ENCODE measurements around the gene HSD11B2.

The HSD11B2 gene

GRCh38 chr16:67419502-67419901 lies 11.4 kb upstream of the HSD11B2 start:
- TF ChIP-seq, protein P1, sequence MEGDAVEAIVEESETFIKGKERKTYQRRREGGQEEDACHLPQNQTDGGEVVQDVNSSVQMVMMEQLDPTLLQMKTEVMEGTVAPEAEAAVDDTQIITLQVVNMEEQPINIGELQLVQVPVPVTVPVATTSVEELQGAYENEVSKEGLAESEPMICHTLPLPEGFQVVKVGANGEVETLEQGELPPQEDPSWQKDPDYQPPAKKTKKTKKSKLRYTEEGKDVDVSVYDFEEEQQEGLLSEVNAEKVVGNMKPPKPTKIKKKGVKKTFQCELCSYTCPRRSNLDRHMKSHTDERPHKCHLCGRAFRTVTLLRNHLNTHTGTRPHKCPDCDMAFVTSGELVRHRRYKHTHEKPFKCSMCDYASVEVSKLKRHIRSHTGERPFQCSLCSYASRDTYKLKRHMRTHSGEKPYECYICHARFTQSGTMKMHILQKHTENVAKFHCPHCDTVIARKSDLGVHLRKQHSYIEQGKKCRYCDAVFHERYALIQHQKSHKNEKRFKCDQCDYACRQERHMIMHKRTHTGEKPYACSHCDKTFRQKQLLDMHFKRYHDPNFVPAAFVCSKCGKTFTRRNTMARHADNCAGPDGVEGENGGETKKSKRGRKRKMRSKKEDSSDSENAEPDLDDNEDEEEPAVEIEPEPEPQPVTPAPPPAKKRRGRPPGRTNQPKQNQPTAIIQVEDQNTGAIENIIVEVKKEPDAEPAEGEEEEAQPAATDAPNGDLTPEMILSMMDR (IDR thresholded peaks at IDR 0.05; ENCODE audit: low read depth, low read length), result no peak
- Histone ChIP-seq H3K4me1 (no peaks in the 10 kb centered on the region), H3K27me3 (no peaks in the 10 kb centered on the region)

GRCh38 chr16:67419931-67420330 lies 11.0 kb upstream of the HSD11B2 start:
- DNase-seq, result no peak

More at GRCh38 chr16:67419502-67419901, 11.4 kb upstream of the HSD11B2 start:
- no peaks in the 10 kb centered on the region for H3K9me3 ChIP-seq
- H3K4me3 ChIP-seq (ENCODE audit: low read depth, low read length), result no peak overlapping the region
- no peaks in the 10 kb centered on the region for H3K36me3 ChIP-seq
- no peak for DNase-seq

GRCh38 chr16:67421030-67421429 lies 9.9 kb upstream of the HSD11B2 start:
- H3K4me3 ChIP-seq (ENCODE audit: low read depth, low read length), result no peak overlapping the region
- no peaks in the 10 kb centered on the region for H3K4me1 ChIP-seq
- H3K9me3 ChIP-seq, result no peaks in the 10 kb centered on the region
- TF ChIP-seq, protein P1 (IDR thresholded peaks at IDR 0.05; ENCODE audit: low read depth, low read length), result no peak
- no peaks in the 10 kb centered on the region for H3K36me3 ChIP-seq
- no peak for DNase-seq
- no peaks in the 10 kb centered on the region for H3K27me3 ChIP-seq

More at GRCh38 chr16:67419931-67420330, 11.0 kb upstream of the HSD11B2 start:
- H3K36me3 ChIP-seq, result no peaks in the 10 kb centered on the region
- TF ChIP-seq, protein P1 (IDR thresholded peaks at IDR 0.05; ENCODE audit: low read depth, low read length), result no peak
- H3K27me3 ChIP-seq, result no peaks in the 10 kb centered on the region
- H3K4me1 ChIP-seq, result no peaks in the 10 kb centered on the region
- H3K4me3 ChIP-seq (ENCODE audit: low read depth, low read length), result no peak overlapping the region
- H3K9me3 ChIP-seq, result no peaks in the 10 kb centered on the region

DNA sequence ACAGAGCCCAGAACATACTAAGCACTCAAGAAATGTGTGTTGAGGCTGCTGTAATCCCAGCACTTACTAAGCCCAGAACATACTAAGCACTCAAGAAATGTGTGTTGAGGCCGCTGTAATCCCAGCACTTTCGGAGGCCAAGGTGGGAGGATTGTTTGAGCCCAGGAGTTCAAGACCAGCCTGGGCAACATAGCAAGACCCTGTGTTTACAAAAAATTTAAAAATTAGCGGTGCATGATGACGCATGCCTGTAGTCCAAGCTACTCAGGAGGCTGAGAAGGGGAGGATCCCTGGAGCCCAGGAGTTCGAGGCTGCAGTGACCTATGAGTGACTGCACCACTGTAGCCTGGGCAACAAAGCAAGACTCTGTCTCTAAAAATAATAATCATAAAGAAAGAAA lies 7.9 kb upstream of the HSD11B2 start:
- H3K4me1 ChIP-seq, result no peaks in the 10 kb centered on the region
- H3K9me3 ChIP-seq, result no peaks in the 10 kb centered on the region
- no peak overlapping the region for H3K4me3 ChIP-seq (ENCODE audit: low read depth, low read length)
- DNase-seq, result no peak
- TF ChIP-seq, protein P1 (IDR thresholded peaks at IDR 0.05; ENCODE audit: low read depth, low read length), result no peak
- H3K27me3 ChIP-seq, result no peaks in the 10 kb centered on the region
- no peaks in the 10 kb centered on the region for H3K36me3 ChIP-seq

DNA sequence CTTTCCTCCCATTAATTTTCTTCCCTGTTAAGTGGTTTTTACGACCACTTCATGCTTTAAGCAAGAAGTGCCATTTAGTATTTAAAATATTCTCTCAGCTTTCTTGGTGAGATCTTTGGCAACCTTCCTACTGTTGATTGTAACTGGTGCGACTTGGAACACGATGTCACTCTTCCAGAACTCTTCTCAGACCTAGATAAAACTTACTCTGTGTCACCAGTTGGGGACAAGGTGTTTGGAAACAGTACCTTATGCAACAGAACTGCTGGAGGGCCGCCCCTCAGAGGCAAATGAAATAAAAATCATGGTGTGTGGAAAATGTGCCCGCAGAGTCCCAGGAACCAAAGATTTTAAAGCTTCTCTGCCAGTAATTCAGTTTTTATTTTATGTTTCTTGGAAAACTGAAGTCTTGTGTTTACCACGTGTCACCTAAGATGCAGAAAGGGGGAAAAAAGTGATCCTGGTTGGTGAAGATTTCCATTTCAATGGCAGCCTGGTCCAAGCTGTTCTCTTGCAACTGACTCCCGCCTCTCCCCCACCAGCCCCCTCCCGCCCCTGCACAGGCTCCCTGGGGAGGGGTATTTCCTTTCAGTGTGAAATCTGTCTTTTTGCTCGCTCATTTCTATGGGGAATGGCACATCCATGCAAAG lies 7.2 kb upstream of the HSD11B2 start:
- no peaks in the 10 kb centered on the region for H3K27me3 ChIP-seq
- no peaks in the 10 kb centered on the region for H3K9me3 ChIP-seq
- H3K36me3 ChIP-seq, result no peaks in the 10 kb centered on the region
- peaks cover 4% of the 10 kb centered on the region for H3K4me1 ChIP-seq
- no peak overlapping the region for H3K4me3 ChIP-seq (ENCODE audit: low read depth, low read length)
- no peak for DNase-seq
- TF ChIP-seq, protein P1 (IDR thresholded peaks at IDR 0.05; ENCODE audit: low read depth, low read length), result no peak

- no peak for DNase-seq
- no peaks in the 10 kb centered on the region for H3K27me3 ChIP-seq
- peaks cover 4% of the 10 kb centered on the region for H3K4me1 ChIP-seq
- no peak overlapping the region for H3K4me3 ChIP-seq (ENCODE audit: low read depth, low read length)
- TF ChIP-seq, protein P1 (IDR thresholded peaks at IDR 0.05; ENCODE audit: low read depth, low read length), result no peak
- no peaks in the 10 kb centered on the region for H3K9me3 ChIP-seq
- no peaks in the 10 kb centered on the region for H3K36me3 ChIP-seq
These were observed 6.7 kb upstream of the HSD11B2 start for GRCh38 chr16:67424261-67424615.

Measured in BE2C (cell line).